ENCODE results near the gene REXO5. TPM values are rescaled to one million over a fixed set of nuclear protein-coding genes. Genes with fewer than 3 reads are reported as not detected.

Gene REXO5
- total RNA-seq, 4 donors from 2014 or later = 0.88 to 16.6 (median 6.2) TPM; not detected in 1

DNA sequence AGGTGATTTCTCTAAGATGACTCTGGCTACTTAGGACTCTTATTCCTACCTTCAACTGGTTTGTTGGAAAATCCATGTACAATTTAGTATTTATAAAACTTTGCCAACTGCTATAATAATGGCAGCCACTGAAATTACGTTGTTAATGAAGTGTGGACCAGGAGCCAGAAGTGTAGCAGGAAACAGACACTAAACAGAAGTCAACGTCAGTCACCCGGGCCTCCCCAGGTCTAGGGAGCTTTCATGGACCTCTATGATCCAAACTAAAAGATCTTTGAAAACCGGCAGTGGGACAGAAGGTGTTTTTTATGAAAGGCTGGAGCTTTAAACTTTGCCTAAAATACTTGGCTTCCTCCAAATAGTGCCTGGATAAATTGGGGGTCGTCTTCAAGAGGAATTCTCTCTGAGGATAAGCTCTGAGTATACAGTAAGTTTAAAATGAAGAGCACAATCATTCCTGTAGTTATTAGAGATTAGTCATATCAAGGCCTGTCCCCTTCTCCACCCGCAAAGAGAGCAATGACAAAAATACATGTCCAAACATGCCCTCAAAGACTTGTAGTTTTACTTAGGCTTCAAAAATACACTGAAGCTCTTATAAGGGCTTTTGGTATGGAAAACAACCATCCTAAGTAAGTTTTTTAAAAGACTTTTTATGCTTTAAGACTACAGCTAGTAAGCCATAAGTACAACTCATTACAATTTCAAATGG is 59.2 kb downstream of the REXO5 start:
- DNase-seq = no peak
- Histone ChIP-seq H3K4me1 (peaks cover 0 to 31% of the 10 kb centered on the region in 2 donors), H3K36me3 (no peaks in the 10 kb centered on the region), H3K9me3 (no peaks in the 10 kb centered on the region), H3K27me3 (no peaks in the 10 kb centered on the region), H3K4me3 (no peak overlapping the region), H3K27ac (peak overlapping the region; percentile 63 to 72)
- intact Hi-C loops (cut with DNase I; ENCODE audit: low total_unique reads) = no loop called here
- TF ChIP-seq, protein P1, sequence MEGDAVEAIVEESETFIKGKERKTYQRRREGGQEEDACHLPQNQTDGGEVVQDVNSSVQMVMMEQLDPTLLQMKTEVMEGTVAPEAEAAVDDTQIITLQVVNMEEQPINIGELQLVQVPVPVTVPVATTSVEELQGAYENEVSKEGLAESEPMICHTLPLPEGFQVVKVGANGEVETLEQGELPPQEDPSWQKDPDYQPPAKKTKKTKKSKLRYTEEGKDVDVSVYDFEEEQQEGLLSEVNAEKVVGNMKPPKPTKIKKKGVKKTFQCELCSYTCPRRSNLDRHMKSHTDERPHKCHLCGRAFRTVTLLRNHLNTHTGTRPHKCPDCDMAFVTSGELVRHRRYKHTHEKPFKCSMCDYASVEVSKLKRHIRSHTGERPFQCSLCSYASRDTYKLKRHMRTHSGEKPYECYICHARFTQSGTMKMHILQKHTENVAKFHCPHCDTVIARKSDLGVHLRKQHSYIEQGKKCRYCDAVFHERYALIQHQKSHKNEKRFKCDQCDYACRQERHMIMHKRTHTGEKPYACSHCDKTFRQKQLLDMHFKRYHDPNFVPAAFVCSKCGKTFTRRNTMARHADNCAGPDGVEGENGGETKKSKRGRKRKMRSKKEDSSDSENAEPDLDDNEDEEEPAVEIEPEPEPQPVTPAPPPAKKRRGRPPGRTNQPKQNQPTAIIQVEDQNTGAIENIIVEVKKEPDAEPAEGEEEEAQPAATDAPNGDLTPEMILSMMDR (IDR thresholded peaks at IDR 0.05) = no peak
- no peak for TF ChIP-seq POLR2A (IDR thresholded peaks at IDR 0.05)

- Histone ChIP-seq H3K9me3 (no peaks in the 10 kb centered on the region), H3K4me3 (no peak overlapping the region), H3K4me1 (peaks cover 0 to 31% of the 10 kb centered on the region in 2 donors), H3K27ac (peak overlapping the region; percentile 63 to 72), H3K36me3 (no peaks in the 10 kb centered on the region), H3K27me3 (no peaks in the 10 kb centered on the region)
- DNase-seq = no peak
- TF ChIP-seq, protein P1 (IDR thresholded peaks at IDR 0.05) = no peak
- TF ChIP-seq POLR2A (IDR thresholded peaks at IDR 0.05) = no peak
- intact Hi-C loops (cut with DNase I; ENCODE audit: low total_unique reads) = no loop called here
Observed at GRCh38 chr16:20866145-20866772, 59.9 kb downstream of the REXO5 start.

DNA sequence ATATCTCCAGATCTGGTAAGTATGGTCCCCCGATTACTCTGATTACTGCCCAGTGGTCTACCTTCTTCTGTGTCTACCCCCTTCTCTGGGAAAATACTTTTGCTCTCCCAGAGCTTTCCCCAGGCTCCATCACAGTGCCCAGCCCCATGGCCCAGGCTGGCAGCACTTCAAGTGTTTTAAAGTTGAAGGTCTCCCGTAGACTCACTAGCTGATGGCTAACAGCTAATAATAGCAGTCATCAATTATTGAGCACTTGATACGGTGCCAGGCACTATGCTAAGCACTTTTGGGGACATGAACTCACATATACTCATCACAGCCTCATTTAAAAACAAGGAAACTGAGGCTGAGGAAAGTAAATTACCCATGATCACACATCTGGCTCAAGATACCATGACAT is 60.5 kb downstream of the REXO5 start:
- Histone ChIP-seq H3K4me1 (peaks cover 0 to 31% of the 10 kb centered on the region in 2 donors), H3K36me3 (no peaks in the 10 kb centered on the region), H3K4me3 (no peak overlapping the region), H3K9me3 (no peaks in the 10 kb centered on the region), H3K27me3 (no peaks in the 10 kb centered on the region), H3K27ac (peak overlapping the region; percentile 63 to 72)
- DNase-seq = no peak
- no peak for TF ChIP-seq POLR2A (IDR thresholded peaks at IDR 0.05)
- TF ChIP-seq, protein P1 (IDR thresholded peaks at IDR 0.05) = no peak
- intact Hi-C loops (cut with DNase I; ENCODE audit: low total_unique reads) = no loop called here

GRCh38 chr16:20867585-20867984 is 61.3 kb downstream of the REXO5 start:
- peaks cover 0 to 31% of the 10 kb centered on the region in 2 donors for H3K4me1 ChIP-seq
- H3K27ac ChIP-seq = peak overlapping the region; percentile 63 to 72

GRCh38 chr16:20868890-20869289 is 62.6 kb downstream of the REXO5 start:
- no peak for TF ChIP-seq POLR2A (IDR thresholded peaks at IDR 0.05)
- TF ChIP-seq, protein P1 (IDR thresholded peaks at IDR 0.05) = no peak
- Histone ChIP-seq H3K4me1 (peaks cover 0 to 31% of the 10 kb centered on the region in 2 donors), H3K27ac (peak overlapping the region; percentile 63 to 72)

More at GRCh38 chr16:20867585-20867984, 61.3 kb downstream of the REXO5 start:
- Histone ChIP-seq H3K4me3 (no peak overlapping the region), H3K36me3 (no peaks in the 10 kb centered on the region), H3K27me3 (no peaks in the 10 kb centered on the region), H3K9me3 (no peaks in the 10 kb centered on the region)
- TF ChIP-seq POLR2A (IDR thresholded peaks at IDR 0.05) = no peak
- no peak for DNase-seq
- intact Hi-C loops (cut with DNase I; ENCODE audit: low total_unique reads) = no loop called here

More at GRCh38 chr16:20868890-20869289, 62.6 kb downstream of the REXO5 start:
- H3K9me3 ChIP-seq = no peaks in the 10 kb centered on the region
- intact Hi-C loops (cut with DNase I; ENCODE audit: low total_unique reads) = no loop called here
- H3K36me3 ChIP-seq = no peaks in the 10 kb centered on the region
- no peak overlapping the region for H3K4me3 ChIP-seq
- peak; percentile 82 to 91 for DNase-seq
- H3K27me3 ChIP-seq = no peaks in the 10 kb centered on the region

All from uterus (tissue), 4 donors.